ENCODE results near the gene WWC1. TPM values are rescaled to one million over a fixed set of nuclear protein-coding genes. Genes with fewer than 3 reads are reported as not detected.

Gene WWC1
- total RNA-seq, 2 donors from 2014 or later = 40.0 to 49.4 TPM

DNA sequence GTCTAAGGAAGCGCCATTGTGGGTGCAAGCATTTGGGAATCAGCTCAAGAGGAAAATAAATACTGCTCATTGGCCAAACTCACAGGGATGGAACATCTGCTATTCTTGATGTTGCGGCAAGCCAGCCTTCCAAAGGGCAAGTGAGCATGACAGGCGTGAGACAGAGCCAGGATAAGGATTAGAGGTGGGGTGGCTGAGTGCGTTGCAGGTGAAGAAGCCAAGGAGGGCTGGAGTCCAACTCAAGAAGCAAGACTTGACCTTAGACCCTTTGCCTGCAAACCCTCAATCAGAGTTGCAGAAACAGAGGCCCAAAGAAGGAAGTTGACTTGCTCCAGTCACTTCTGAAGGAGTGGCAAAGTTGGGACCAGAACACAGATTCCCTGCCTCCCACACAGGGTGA, 79.4 kb downstream of the WWC1 start:
- WGBS, 2 donors = 89 to 91% methylated on average over 4 of the region's 4 CpGs
- TF ChIP-seq POLR2A (IDR thresholded peaks at IDR 0.05) = no peak
- TF ChIP-seq, protein P1, sequence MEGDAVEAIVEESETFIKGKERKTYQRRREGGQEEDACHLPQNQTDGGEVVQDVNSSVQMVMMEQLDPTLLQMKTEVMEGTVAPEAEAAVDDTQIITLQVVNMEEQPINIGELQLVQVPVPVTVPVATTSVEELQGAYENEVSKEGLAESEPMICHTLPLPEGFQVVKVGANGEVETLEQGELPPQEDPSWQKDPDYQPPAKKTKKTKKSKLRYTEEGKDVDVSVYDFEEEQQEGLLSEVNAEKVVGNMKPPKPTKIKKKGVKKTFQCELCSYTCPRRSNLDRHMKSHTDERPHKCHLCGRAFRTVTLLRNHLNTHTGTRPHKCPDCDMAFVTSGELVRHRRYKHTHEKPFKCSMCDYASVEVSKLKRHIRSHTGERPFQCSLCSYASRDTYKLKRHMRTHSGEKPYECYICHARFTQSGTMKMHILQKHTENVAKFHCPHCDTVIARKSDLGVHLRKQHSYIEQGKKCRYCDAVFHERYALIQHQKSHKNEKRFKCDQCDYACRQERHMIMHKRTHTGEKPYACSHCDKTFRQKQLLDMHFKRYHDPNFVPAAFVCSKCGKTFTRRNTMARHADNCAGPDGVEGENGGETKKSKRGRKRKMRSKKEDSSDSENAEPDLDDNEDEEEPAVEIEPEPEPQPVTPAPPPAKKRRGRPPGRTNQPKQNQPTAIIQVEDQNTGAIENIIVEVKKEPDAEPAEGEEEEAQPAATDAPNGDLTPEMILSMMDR (IDR thresholded peaks at IDR 0.05) = no peak
- Histone ChIP-seq H3K27ac (no peak overlapping the region), H3K27me3 (no peaks in the 10 kb centered on the region), H3K36me3 (replicated peaks in 1 of 2; ENCODE audit: insufficient read depth in 1 of 2, low read depth in 2 of 2) (no peaks in the 10 kb centered on the region), H3K4me3 (no peak overlapping the region), H3K9me3 (no peaks in the 10 kb centered on the region), H3K4me1 (peaks cover 7% of the 10 kb centered on the region)
- intact Hi-C loops (cut with DNase I) = no loop called here
- ATAC-seq (no peak), DNase-seq (no peak)

DNA sequence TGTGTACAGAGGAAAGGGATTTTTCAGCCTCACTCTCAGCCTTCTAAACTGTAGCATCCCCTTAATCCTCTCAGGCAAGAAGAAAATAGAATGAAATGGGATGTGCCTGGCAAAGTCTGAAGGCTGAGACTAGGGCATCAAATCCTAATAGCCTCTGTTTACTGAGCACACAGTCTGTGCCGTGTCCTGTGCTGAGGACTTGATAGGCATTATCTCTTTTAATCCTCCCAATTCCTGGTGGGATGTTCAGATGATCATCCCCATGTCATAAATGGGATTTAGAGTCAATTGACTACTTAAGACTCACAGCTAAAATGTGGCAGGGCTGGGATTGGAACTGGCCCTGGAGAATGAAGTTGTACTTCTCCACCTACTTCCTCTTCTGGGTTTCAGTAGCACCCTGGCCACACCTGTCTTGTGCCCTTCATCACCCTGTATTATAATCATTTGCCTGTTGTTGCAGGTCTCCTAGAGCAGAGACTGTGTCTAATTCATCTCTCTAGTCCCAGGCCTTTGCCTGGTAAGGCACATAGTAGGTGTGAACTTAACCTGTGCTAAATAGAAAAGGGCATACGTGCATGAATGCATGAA, 81.0 kb downstream of the WWC1 start:
- Histone ChIP-seq H3K9me3 (no peaks in the 10 kb centered on the region), H3K36me3 (replicated peaks in 1 of 2; ENCODE audit: insufficient read depth in 1 of 2, low read depth in 2 of 2) (no peaks in the 10 kb centered on the region), H3K4me3 (no peak overlapping the region), H3K27ac (no peak overlapping the region), H3K4me1 (no peaks in the 10 kb centered on the region), H3K27me3 (no peaks in the 10 kb centered on the region)
- TF ChIP-seq, protein P1 (IDR thresholded peaks at IDR 0.05) = no peak
- TF ChIP-seq POLR2A (IDR thresholded peaks at IDR 0.05) = no peak
- DNase-seq (no peak), ATAC-seq (no peak)
- intact Hi-C loops (cut with DNase I) = no loop called here
- 65 to 74% methylated on average over 2 of the region's 2 CpGs for WGBS, 2 donors

DNA sequence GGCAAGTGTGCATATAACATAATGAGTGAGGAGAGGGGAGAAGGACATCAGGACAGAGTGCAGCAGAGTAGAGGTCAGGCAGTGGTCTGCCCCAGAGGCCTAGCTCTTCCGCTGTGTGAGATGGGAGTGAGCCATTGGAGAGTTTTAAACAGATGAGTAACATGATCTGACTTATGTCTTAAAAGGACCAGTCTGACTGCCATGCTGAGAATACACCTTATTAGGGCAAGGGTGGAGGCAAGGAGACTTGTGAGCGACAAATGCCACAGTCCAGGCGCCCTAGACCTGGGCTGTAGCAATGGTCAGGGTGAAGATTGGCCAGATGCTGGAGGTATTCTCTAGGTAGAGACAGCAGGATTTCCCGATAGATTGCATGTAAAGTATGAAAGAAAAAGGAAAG, 83.1 kb downstream of the WWC1 start:
- Histone ChIP-seq H3K27ac (no peak overlapping the region), H3K27me3 (no peaks in the 10 kb centered on the region), H3K4me1 (no peaks in the 10 kb centered on the region), H3K36me3 (replicated peaks in 1 of 2; ENCODE audit: insufficient read depth in 1 of 2, low read depth in 2 of 2) (no peaks in the 10 kb centered on the region), H3K4me3 (no peak overlapping the region), H3K9me3 (no peaks in the 10 kb centered on the region)
- ATAC-seq (no peak), DNase-seq (no peak)
- WGBS, 2 donors = 95 to 98% methylated on average over 4 of the region's 4 CpGs
- intact Hi-C loops (cut with DNase I) = no loop called here
- TF ChIP-seq POLR2A (IDR thresholded peaks at IDR 0.05) = no peak

- WGBS, 2 donors = 79 to 90% methylated on average over 7 of the region's 7 CpGs
- Histone ChIP-seq H3K27ac (no peak overlapping the region), H3K4me3 (no peak overlapping the region), H3K27me3 (no peaks in the 10 kb centered on the region), H3K36me3 (replicated peaks in 1 of 2; ENCODE audit: insufficient read depth in 1 of 2, low read depth in 2 of 2) (no peaks in the 10 kb centered on the region), H3K9me3 (no peaks in the 10 kb centered on the region), H3K4me1 (no peaks in the 10 kb centered on the region)
- DNase-seq (no peak), ATAC-seq (no peak)
- intact Hi-C loops (cut with DNase I) = no loop called here
- TF ChIP-seq, protein P1 (IDR thresholded peaks at IDR 0.05) = no peak
- no peak for TF ChIP-seq POLR2A (IDR thresholded peaks at IDR 0.05)
Measured at GRCh38 chr5:168375214-168375613, 83.8 kb downstream of the WWC1 start.

DNA sequence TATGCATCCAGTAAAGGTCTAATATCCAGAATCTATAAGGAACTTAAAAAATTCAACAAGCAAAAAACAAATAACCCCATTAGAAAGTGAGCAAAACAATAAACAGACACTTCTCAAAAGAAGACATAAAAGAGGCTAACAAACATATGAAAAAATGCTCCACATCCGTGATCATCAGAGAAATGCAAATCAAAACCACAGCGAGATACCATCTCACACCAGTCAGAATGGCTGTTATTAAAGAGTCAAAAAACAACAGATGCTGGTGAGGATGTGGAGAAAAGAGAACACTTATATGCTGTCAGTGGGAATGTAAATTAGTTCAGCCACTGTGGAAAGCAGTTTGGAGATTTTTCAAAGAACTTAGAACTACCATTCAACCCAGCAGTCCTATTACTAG, 86.1 kb downstream of the WWC1 start:
- no peak for DNase-seq

More for the DNA sequence above, 86.1 kb downstream of the WWC1 start:
- no peaks in the 10 kb centered on the region for H3K27me3 ChIP-seq
- intact Hi-C loops (cut with DNase I) = no loop called here
- no peaks in the 10 kb centered on the region for H3K4me1 ChIP-seq
- no peak overlapping the region for H3K4me3 ChIP-seq
- no peaks in the 10 kb centered on the region for H3K9me3 ChIP-seq
- TF ChIP-seq, protein P1 (IDR thresholded peaks at IDR 0.05) = no peak
- no peak for TF ChIP-seq POLR2A (IDR thresholded peaks at IDR 0.05)
- H3K36me3 ChIP-seq (replicated peaks in 1 of 2; ENCODE audit: insufficient read depth in 1 of 2, low read depth in 2 of 2) = no peaks in the 10 kb centered on the region
- WGBS, 2 donors = 92 to 93% methylated on average over 2 of the region's 2 CpGs
- no peak overlapping the region for H3K27ac ChIP-seq
- no peak for ATAC-seq

All from body of pancreas (tissue), 4 donors.